ENCODE measurements around the gene FAM187B.
"Not testable (repeated sequence)": the region's sequence is repeated elsewhere in the genome, so short reads cannot be mapped to it uniquely, and the experiment has no call there.

The FAM187B gene

DNA sequence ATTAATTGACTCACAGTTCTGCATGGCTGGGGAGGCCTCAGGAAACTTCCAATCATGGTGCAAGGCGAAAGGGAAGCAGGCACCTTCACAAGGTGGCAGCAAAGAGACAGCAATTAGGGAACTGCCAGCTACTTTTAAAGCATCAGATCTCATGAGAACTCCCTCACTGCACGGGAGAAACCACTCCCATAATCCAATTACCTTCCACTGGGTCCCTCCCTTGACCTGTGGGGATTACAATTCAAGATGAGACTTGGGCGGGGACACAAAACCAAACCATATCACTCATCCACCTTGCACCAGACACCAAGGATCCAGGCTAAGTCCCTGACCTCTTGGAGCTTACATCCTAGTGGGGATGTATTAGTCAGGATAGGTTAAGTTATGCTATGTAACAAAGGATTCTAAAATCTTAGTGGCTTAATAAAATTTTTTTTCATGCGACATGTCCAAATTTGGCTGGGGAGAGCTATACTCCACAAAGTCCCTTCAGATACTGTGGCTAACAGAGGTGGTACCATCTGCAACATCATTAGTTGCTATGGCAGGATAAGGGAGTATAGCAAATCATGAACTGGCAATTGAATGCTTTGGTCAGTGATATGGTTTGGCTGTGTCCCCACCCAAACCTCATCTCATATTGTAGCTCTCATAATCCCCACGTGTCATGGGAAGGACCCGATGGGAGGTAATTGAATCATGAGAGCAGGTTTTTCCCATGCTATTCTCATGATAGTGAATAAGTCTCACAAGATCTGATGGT, 8.3 kb upstream of the FAM187B start:
- DNase-seq (ENCODE audit: low read depth): no peak

DNA sequence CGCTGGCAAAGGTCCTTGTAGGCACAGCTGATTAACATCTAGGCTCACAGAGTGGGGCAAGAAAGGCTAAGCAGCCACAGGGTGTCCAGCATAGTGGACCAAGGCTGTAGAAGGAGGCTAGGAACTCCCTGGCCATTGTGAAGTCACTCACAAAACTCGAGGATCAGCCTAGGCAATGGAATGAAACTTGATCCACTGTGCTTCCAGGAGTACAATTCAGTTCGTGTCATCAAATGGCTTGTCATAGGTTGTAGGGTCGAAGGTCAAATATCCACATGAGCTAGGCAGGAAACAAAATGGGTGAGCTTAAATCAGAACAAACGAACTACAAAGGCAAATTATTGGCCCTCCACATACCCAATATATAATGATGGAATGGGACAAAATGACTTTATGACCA, 4.4 kb upstream of the FAM187B start:
- DNase-seq (ENCODE audit: low read depth): no peak

DNA sequence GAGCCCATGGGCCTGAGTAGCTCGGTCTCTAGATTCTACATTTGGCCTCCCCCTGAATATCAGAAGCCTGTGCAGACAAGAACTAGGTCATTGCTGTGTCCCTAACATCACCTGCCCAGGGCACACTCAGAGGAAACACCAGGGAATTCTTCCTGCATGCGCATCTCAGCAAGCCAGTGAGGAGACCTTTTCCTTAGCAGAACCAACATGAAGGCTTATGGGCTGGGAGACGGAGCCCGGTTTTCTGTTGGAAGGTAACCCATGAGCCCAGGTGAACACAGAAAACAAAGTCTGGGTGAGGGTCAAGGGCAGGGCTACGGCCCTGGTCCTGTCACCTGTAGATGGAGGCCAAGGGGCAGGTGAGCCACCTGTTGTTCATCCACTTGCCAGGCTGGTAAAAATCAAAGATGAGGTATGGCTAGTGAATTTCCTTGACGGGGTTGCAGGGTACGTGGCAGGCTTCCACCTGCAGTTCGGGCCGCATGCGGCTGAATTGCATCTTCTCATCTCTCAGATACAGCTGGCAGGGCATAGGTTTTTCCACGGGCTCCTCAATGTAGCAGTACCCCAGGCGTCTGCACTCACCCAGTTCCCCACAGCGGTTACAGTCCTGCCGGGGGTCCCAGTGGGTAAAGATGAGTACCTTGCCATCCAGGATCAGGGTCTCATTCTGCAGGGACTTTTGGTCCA, 3.6 kb upstream of the FAM187B start:
- DNase-seq (ENCODE audit: low read depth): no peak

DNA sequence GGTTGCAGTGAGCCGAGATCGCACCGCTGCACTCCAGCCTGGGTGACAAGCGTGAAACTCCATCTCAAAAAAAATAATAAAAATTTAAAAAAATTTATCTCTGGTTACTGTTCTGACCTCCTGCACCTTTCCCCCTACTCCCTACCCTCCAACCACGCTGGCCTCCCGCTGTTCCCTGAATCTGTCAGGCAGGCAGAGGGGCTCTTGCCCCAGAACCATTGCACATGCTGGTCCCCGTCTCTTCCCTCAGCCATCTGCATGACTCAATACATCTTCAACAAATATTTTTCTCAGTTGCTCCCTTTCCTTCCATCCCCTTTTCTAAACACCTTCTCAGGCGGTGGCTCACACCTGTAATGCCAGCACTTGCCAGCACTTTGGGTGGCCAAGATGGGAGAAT, 1.1 kb upstream of the FAM187B start:
- DNase-seq (ENCODE audit: low read depth): no peak

DNA sequence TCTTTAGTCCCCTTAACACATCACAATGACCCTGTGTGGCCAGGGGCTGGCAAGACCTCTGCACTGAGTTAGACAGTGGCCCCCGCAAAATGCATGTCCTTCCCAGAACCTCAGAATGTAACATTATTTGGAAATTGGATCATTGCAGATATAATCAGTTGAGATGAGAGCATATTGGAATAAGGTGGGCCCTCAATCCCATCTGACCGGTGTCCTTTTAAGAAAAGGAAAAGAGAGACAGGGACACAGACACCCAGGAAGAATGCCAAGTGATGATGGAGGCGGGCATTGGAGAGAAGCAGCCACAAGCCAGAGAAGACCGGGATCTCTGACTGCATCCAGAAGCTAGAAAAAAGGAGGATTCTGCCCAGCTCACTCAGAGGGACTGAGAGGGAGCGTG, 1.8 kb downstream of the FAM187B start:
- DNase-seq (ENCODE audit: low read depth): no peak

DNA sequence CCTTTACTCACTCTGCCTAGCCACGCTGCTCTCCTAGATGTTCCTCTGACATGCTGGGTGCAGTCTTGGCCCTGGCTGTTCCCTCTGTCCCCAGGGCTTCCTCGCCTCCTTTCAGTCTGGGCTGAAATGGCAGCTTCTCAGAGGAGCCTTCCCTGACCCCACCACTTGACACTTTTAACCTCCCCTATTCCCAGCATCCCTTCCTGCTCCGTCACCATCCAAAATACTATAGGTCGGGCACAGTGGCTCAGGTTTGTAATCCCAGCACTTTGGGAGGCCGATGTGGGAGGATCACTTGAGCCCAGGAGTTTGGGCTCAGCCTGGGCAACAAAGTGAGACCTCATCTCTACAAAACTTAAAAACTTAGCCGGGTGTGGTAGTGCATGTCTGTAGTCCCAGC, 2.6 kb downstream of the FAM187B start:
- no peak for DNase-seq (ENCODE audit: low read depth)

DNA sequence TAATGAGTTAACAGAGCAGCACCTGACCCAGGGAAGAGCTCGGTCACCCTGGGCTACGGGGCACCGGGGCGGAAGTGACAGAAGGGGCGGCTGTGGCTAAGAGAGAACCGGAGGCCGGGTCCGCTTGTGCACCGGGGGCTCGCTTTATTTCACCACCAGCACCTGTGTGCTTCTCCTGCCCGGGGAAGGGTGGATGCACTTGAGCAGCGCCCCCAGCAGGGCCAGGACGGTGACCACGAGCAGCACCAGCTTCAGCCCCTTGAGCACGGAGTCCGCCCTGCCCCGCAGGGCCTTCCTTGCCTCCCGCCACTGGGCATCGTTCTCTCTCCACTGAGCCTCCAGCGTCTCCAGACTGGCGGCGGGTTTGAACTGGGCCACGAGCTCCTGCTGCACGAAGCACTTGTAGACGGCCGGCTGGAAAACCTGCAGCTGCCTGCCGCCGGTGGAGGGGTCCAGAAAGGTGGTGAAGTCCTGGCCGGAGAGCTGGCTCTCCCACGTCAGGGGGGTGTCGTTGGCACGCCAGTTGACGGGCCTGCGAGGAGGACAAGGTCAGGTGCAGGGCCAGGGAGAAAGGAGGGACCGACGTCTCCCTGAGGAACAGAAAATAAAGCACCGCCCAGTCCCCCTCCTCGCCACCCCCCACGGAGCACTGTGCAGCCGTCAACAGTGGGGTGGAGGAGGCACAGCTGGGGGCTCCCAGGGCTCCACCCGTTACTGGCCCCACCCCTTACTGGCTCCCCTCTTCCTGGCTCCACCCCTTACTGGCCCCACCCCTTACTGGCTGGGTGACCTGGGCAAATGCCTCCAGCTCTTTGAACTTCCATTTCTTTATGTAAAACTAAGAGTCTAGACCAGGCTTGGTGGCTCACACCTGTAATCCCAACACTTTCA, 3.6 kb downstream of the FAM187B start:
- DNase-seq (ENCODE audit: low read depth): no peak

DNA sequence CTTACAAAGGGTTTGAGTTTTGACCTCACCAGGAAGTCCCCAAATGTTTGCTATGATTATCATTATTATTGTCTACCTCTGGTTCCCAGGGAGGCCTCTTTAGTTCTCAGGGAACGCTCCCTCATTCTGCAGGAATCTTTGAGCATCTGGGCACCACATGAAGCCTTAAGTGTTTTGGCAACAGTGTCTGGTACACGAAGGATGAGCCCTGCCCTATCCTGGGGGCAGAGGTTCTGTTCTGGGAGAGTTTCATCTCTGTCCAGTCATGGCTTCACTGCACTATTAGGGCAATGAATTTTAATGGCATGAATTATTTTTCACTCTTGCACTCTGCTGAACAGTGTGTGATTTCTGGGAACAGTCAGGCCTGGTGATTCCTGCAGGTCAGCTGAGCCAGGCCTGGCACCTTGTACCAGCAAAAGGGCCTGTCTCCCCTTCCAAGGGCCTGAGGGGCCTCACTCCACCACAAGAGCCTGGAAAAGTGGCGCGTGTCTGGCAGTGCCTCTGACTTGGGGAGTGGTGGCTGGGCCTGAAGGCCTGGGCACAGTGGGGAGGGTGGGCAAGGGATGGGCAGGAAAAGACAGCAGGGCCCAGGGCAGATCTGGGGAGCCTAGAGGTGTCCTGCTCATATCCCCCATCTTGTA, 4.6 kb downstream of the FAM187B start:
- DNase-seq (ENCODE audit: low read depth): no peak

DNA sequence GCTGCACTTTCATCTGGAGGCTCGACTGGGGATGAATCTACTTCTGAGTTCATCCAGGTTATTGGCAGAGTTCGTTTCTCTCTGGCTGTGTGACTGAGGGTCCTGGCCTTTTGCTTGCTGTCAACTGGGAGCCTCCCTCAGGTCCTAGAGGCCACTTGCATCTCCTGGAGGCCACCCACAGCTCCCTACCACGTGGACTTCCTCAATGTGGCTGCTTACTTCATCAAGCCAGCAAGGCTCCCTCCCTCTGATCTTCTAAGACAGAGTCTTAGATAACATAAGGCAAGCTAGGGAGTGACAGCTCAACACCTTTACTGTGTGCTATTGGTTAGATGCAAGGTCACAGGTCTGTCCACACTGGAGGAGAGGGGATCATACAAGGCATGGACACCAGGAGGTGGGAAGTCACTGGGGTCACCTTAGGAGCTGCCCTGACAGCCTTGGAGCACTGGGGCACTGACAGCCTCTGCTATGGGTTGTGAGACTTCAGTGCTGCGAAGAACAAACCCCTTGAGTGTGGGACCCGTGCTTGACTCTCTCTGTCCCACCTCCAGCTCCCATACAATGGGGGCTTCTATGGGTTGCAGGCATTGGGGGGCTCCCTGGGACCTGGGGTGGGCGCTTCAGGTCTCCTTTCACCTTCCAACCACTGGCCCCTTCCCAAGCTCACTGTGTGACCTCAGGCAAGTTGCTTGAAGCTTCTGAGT, 5.3 kb downstream of the FAM187B start:
- no peak for DNase-seq (ENCODE audit: low read depth)

DNA sequence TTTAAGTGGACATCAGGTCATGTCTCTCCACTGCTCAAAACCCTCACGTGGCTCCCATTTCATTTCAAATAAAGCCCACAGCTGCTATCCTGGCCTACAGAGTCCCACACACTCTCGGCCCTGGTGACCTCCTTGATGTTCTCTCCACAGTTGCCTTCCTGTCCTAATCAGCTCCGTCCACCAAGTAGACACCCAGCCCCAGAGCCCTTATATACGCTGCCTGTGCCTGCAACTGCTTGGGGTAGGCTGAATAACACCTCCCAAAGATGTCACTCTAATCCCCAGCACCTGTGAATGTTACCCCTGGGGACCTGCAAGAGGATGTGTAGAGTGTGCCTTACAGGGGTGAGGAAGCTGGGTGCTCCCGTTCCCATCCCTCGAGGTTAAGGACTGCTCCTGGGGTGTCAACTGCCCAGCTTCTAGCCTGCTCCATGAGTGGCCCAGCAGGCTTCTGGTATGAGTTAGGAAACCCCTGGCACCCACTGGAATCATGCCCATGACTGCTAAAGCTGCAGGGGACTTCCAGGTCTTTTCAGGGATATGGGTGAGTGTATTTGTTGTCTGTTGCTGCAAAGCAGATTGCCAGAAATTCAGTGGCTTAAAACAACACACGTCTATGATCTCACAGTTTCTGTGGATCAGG, 6.0 kb downstream of the FAM187B start:
- DNase-seq (ENCODE audit: low read depth): no peak

DNA sequence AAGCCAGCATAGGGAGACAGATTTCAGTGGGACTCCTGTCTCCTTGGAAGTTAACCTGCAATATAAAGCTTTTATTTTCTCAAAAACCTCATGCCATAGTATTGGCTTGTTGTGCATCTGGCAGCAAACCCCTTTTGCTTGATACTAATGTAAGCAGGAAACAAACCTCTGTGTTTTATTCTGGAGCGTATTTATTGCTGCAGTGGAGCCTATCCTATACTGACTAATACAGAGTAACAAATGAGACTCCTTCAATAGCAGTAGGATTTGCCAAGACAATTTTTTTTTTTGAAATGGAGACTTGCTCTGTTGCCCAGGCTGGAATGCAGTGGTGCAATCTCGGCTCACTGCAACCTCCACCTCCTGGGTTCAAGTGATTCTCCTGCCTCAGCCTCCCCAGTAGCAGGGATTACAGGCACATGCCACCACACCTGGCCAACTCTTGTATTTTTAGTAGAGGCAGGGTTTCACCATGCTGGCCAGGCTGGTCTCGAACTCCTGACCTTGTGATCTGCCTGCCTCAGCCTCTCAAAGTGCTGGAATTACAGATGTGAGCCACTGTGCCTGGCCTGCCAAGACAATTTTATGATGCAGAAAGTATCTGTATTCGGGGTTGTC, 7.5 kb downstream of the FAM187B start:
- not testable (repeated sequence) for DNase-seq (ENCODE audit: low read depth)

DNA sequence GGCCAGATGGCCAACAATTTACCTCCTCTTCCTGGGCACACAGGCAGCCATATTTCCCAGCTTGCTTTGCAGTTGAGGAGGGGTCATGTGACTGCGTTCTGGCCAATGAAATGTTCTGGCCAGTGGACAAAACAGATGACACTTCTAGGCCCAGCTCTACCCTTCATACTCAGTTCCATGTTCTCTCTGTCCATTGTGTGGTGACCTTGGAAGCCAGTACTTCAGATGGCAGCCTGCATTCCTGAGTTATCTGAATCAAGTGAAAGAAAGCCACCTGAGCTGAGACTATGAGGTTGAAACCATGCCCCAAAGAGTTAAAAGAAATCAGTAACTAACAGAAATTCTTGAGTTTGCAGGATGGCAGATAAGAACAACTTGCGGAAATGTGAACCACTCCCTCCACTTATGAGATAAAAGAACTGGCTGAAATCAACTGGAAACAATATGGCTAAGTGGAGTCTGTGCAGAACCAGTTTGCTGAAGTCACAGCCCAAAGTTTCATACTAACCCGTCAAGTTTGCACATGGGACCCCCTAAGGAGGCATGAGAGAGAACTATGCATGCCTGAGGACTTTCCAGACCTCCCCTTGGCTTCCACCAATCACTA, 8.1 kb downstream of the FAM187B start:
- DNase-seq (ENCODE audit: low read depth): no peak

DNA sequence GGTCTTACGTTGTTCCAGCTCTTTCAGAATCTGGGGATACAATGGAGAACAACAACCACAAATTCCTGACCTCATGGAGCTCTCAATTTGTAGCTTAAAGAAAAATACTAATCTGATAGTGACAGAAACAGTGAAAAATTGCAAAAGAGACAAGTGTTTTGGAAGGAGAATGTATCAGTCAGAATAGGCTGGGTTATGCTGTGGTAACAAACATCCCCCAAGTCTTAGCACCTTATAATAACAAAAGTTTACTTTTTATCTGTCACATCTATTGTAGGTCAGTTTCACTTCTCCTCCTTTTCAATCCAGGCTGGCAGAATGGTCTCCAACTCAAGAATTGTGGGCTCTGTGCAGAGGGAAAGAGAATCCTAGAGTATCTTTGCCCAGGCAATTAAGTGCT, 9.5 kb downstream of the FAM187B start:
- DNase-seq (ENCODE audit: low read depth): no peak

DNA sequence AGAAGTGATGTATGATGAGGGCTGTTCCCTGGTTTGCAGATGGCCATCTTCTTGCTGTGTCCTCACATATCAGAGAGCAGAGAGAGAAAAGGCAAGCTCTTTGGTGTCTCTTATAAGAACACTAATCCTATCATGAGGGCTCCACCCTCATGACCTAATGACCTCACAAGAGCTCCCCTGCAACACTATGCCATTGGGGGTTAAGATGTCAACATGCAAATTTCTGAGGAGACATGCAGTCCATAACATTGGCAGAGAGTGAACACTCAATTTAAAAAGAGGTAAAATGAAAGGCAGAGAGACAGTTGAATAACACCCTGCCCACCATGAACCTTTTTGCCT, 10.9 kb downstream of the FAM187B start:
- DNase-seq (ENCODE audit: low read depth): no peak

DNA sequence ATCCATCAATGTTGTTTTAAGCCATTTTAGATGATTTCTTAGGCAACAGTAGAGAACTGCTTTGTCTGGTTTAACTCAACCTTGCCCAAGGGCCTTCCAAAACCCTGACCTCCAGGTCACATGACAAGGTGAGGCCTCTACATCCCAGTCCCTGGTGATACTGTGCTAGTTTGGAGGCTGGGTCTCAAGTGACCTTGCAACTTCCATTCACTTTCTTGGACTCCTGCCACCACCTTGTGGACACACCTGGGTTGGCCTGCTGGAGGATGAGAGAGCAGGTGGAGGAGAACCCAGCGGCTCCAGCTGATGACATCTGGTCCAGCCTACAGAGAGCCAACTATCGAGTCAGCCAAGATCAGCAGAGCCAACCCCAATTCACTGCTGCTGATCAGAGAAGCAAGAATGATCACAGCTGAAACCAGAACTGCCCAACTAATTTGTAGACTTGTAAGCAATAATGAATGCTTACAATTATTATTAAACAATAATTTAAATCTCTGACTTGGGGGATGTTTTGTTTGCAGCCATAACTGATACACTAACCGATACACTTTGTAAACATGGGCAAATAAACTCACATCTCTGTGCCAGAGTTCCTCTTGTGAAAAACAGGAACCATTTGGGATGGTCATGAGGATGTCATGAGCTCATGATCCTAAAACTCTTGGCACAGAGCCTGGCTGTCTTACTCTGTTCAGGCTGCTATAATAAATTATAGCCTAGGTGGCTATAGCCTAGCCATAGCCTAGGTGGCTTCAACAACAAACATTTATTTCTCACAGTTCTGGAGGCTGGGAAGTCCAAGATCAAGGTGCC, 11.5 kb downstream of the FAM187B start:
- no peak for DNase-seq (ENCODE audit: low read depth)

DNA sequence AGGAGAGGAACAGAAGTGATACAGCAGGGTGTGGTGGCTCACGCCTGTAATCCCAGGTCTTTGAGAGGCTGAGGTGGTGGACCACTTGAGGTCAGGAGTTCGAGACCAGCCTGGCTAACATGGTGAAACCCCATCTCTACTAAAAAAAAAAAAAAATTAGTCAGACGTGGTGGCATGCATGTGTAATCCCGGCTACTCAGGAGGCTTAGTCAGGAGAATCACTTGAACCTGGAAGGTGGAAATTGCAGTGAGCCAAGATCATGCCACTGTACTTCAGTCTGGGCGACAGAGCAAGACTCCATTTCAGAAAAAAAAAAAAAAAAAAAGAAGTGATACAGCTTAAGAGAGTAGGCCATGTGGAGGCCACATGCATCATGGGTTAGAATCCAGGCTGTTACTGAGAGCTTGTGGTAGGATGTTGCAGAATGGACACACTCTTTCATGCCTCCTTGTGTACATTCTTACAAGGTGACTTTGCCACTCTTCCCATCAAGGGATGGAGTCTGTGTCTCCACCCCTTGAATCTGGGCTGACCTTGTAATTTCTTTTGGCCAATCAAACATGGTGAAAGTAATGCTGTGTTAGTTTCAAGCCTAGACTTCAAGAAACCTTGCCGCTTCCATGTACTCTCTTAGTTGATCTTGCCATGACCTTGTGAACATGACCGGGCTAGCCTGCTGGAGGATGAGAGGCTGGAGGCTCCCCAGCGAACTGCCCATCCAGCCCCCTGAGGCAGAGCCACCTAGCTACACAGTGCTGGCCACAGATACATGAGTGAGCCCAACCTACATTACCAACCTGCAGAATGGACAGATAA, 12.3 kb downstream of the FAM187B start:
- DNase-seq (ENCODE audit: low read depth): no peak

DNA sequence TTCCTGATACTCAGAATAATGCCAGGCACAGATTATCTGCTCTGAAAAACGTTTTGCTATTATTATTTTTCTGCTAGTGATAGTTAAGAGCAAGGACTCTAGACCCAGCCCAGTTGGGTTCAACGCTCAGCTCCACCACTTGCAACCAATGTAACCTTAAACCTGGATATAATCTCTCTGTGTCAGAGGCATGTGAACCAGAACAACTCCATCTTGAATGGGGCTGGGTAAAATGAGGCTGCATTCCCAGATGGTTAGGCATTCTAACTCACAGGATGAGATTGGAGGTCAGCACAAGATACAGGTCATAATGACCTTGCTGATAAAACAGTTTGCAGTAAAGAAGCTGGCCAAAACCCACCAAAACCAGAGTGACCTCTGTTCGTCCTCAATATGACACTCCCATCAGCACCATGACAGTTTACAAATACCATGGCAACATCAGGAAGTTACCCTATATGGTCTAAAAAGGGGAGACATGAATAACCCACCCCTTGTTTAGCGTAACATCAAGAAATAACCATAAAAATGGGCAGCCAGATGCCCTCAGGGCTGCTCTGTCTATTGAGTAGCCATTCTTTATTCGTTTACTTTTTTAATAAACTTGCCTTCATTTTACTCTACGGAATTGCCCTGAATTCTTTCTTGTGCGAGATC, 13.6 kb downstream of the FAM187B start:
- no peak for DNase-seq (ENCODE audit: low read depth)

Measured in stromal cell of bone marrow (primary cell).